Epithelial cell of esophagus (primary cell): Measurements from ENCODE around the gene CCDC33.

Experiments used
- DNase-seq: peaks from one replicate; pipeline ENCODE4 v3.0.0; 2010; ENCODE audit warnings: low read depth
- H3K4me3 ChIP-seq: 2 replicates; pipeline ENCODE4 v1.5.1; 2011; ENCODE audit warnings: mild to moderate bottlenecking, low read length, control low read depth
- CTCF ChIP-seq: IDR thresholded peaks from 2 replicates; pipeline ENCODE4 v1.5.1; 2011; ENCODE audit warnings: low read depth, mild to moderate bottlenecking, low read length, control low read depth, inconsistent platforms; ENCODE audit not compliant: insufficient read depth; ENCODE audit errors: missing control alignments

The CCDC33 gene

GRCh38 chr15:74250266-74250665, 14.1 kb downstream of the CCDC33 start:
- H3K4me3 ChIP-seq = no peak overlapping the region
- TF ChIP-seq CTCF = no peak
- no peak for DNase-seq

- no peak for TF ChIP-seq CTCF
Observed at GRCh38 chr15:74251131-74251811, 15.1 kb downstream of the CCDC33 start.

GRCh38 chr15:74252291-74252690, 16.2 kb downstream of the CCDC33 start:
- no peak for TF ChIP-seq CTCF
- no peak overlapping the region for H3K4me3 ChIP-seq
- DNase-seq = peak; percentile 14

More at GRCh38 chr15:74251131-74251811, 15.1 kb downstream of the CCDC33 start:
- no peak overlapping the region for H3K4me3 ChIP-seq
- DNase-seq = no peak

GRCh38 chr15:74252721-74253120, 16.6 kb downstream of the CCDC33 start:
- no peak for TF ChIP-seq CTCF
- no peak overlapping the region for H3K4me3 ChIP-seq
- no peak for DNase-seq

- DNase-seq = peak; percentile 25
- H3K4me3 ChIP-seq = no peak overlapping the region
- no peak for TF ChIP-seq CTCF
Observed at GRCh38 chr15:74253211-74253921, 17.2 kb downstream of the CCDC33 start.

GRCh38 chr15:74257105-74257504, 21.0 kb downstream of the CCDC33 start:
- no peak for DNase-seq
- TF ChIP-seq CTCF = no peak
- no peak overlapping the region for H3K4me3 ChIP-seq

- no peak for DNase-seq
- no peak overlapping the region for H3K4me3 ChIP-seq
- no peak for TF ChIP-seq CTCF
Observed at GRCh38 chr15:74257623-74258022, 21.5 kb downstream of the CCDC33 start.
